PC-3 (cell line): ENCODE results near the gene SYNJ1.

ENCODE experiments used
- EZH2 ChIP-seq: fragments of 300-600 bp; sonication (generic); IDR thresholded peaks from one replicate; pipeline ENCODE4 v1.6.1; 2017; ENCODE audit warnings: antibody characterized with exemption, mild to moderate bottlenecking, low read length; ENCODE audit not compliant: unreplicated experiment
- EZH2phosphoT487 ChIP-seq: fragments of 300-600 bp; sonication (generic); IDR thresholded peaks from 2 replicates; pipeline ENCODE4 v1.6.1; 2018; ENCODE audit warnings: mild to moderate bottlenecking, antibody characterized with exemption, low read length, borderline replicate concordance
- TF ChIP-seq, protein P1 (sequence below): fragments of 300-600 bp; sonication (generic); conservative IDR thresholded peaks from 2 replicates; pipeline ENCODE4 v1.5.1; 2017; ENCODE audit warnings: antibody characterized with exemption, low read depth, mild to moderate bottlenecking, low read length

DNA sequence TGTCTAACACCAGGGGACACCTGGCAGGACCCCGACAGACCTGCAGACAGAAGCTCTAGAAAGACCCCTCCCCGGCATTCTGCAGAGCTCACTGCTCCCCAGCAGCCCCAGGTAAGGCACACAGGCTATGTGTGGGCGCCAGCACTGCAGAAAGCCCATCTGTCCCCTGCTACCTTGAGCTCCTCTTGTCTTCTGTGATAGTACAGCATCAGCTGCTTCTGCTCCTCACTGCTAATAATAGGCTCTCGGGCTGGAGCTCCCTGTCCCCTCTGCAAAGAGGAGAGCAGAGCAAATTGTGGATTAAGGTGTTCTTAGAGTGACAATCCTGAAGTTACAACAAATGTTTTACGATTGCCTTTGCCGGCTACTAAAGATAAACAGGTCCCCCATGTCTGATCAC, 125.7 kb downstream of the SYNJ1 start:
- TF ChIP-seq, protein P1, sequence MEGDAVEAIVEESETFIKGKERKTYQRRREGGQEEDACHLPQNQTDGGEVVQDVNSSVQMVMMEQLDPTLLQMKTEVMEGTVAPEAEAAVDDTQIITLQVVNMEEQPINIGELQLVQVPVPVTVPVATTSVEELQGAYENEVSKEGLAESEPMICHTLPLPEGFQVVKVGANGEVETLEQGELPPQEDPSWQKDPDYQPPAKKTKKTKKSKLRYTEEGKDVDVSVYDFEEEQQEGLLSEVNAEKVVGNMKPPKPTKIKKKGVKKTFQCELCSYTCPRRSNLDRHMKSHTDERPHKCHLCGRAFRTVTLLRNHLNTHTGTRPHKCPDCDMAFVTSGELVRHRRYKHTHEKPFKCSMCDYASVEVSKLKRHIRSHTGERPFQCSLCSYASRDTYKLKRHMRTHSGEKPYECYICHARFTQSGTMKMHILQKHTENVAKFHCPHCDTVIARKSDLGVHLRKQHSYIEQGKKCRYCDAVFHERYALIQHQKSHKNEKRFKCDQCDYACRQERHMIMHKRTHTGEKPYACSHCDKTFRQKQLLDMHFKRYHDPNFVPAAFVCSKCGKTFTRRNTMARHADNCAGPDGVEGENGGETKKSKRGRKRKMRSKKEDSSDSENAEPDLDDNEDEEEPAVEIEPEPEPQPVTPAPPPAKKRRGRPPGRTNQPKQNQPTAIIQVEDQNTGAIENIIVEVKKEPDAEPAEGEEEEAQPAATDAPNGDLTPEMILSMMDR: no peak
- TF ChIP-seq EZH2: no peak
- no peak for TF ChIP-seq EZH2phosphoT487
